ENCODE data around the gene WDFY4.
A peak's percentile ranks its signal among the peaks of the same experiment; 100 is the strongest.

WDFY4 gene

GRCh38 chr10:49007129-49007528 is 322.5 kb downstream of the WDFY4 start:
- no peak for DNase-seq

GRCh38 chr10:49008091-49008490 is 323.4 kb downstream of the WDFY4 start:
- DNase-seq: no peak

- no peak for DNase-seq
These were observed 324.0 kb downstream of the WDFY4 start for GRCh38 chr10:49008505-49009198.

GRCh38 chr10:49009199-49009979 is 324.7 kb downstream of the WDFY4 start:
- DNase-seq: no peak

GRCh38 chr10:49010295-49010694 is 325.6 kb downstream of the WDFY4 start:
- DNase-seq: no peak

GRCh38 chr10:49010865-49011264 is 326.2 kb downstream of the WDFY4 start:
- DNase-seq: no peak

GRCh38 chr10:49011756-49012155 is 327.1 kb downstream of the WDFY4 start:
- DNase-seq: no peak

- no peak for DNase-seq
These were observed 327.9 kb downstream of the WDFY4 start for GRCh38 chr10:49012603-49013002.

- no peak for DNase-seq
These were observed 331.0 kb downstream of the WDFY4 start for GRCh38 chr10:49015700-49016099.

GRCh38 chr10:49021685-49022084 is 337.0 kb downstream of the WDFY4 start:
- no peak for DNase-seq

- no peak for DNase-seq
These were observed 338.4 kb downstream of the WDFY4 start for GRCh38 chr10:49023071-49023470.

GRCh38 chr10:49023752-49024151 is 339.1 kb downstream of the WDFY4 start:
- DNase-seq: peak; percentile 13

GRCh38 chr10:49024484-49024883 is 339.8 kb downstream of the WDFY4 start:
- no peak for DNase-seq

- DNase-seq: no peak
These were observed 340.8 kb downstream of the WDFY4 start for GRCh38 chr10:49025347-49025983.

GRCh38 chr10:49028639-49029038 is 344.0 kb downstream of the WDFY4 start:
- no peak for DNase-seq

GRCh38 chr10:49029666-49030065 is 345.0 kb downstream of the WDFY4 start:
- DNase-seq: no peak

Data from fibroblast of skin of right biceps (primary cell).